ENCODE results near the gene FNBP1L. TPM values are rescaled to one million over a fixed set of nuclear protein-coding genes. Genes with fewer than 3 reads are reported as not detected.
"Not testable (repeated sequence)": the region's sequence is repeated elsewhere in the genome, so short reads cannot be mapped to it uniquely, and the experiment has no call there.

FNBP1L gene
- polyA plus RNA-seq, 3 donors, result 101 to 125 (median 108) TPM

GRCh38 chr1:93588206-93588605, 140.3 kb downstream of the FNBP1L start:
- DNase-seq, result no peak

GRCh38 chr1:93588955-93589354, 141.0 kb downstream of the FNBP1L start:
- DNase-seq, result no peak

DNA sequence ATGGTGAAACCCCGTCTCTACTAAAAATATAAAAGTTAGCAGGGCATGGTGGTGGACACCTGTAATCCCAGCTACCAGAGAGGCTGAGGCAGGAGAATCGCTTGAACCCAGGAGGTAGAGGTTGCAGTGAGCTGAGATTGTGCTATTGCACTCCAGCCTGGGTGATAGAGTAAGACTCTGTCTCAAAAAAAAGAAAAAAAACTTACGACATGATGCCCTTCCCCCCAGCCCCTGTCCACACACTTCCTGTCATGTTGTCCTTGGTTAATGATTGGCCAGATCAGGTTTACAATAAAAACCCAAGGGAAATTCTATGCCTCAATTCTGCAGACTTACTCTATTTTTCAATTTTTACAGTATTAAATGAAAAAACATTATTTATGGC, 143.4 kb downstream of the FNBP1L start:
- not testable (repeated sequence) for DNase-seq

- peak; percentile 87 for DNase-seq
These were observed 144.0 kb downstream of the FNBP1L start for GRCh38 chr1:93591676-93592550.

- DNase-seq, result no peak
These were observed 144.6 kb downstream of the FNBP1L start for GRCh38 chr1:93592551-93592949.

- DNase-seq, result no peak
These were observed 146.1 kb downstream of the FNBP1L start for GRCh38 chr1:93593854-93594602.

DNA sequence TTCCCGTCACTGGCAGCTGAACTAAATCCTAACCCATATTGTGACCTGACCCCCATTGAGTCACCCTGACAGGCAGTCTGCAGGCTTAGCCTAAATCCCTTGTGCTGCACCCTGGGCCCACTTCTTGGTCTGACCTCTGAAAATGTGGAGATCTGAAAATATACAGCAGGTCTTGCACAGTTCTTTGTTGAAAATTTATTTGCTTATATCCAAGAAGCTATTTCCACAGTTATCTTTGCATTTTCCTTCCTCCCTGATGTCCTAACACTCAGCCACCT, 146.6 kb downstream of the FNBP1L start:
- no peak for DNase-seq

- DNase-seq, result no peak
These were observed 147.3 kb downstream of the FNBP1L start for GRCh38 chr1:93595266-93595665.

- DNase-seq, result no peak
These were observed 147.8 kb downstream of the FNBP1L start for GRCh38 chr1:93595743-93596142.

DNA sequence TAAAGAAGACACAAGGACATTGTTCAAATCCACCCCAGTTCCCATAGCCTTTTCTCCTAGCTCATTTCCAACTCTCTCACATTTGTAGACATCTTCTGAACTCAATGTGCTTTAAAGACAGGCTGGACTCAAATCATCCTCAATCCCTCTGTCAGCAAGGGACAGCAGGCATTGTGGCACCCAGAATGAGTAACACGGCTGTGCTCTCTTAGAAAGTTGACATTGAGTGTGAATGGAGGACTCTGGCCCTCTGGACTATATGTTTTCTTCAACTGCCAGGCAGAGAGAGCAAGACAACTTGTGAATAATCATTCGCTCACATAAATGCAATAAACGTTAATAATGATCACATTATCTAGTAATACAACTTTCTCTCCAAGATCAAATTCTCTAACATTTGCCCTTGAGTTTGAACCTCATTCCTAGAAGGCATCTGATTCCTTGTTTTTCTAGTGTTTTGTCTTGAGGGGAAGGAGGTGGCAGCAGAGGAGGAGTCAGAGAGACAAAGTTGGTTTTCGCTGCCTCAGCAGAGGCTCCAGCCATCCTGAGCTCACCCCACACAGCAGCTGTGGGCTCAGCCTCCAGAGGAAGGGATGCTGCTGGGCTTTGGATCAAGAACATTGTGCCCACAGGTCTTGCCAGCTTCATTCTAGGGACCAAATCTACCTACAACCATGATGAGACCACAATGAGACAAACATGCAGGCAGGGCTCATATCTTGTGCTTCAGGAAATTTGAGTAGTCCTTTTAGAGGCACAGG, 148.6 kb downstream of the FNBP1L start:
- no peak for DNase-seq

DNA sequence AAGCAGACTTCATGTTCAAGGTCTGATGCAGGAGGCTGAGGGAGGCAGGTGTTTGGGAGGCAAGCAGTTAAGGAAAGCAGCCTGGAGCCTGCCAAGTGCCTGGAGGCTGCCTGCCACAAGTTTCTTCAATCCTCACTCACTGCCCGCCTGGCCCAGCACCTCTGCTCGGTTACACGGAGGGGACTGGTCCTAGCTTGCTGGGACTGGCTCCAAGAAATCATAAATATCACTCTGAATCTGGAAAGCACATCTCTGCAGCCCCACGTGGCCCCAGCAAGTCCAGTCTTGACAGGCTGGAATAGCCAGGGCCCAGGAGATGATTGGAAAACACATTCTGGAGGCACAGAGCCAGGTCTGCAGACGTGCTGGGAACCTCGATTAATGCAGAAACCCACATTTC, 149.8 kb downstream of the FNBP1L start:
- DNase-seq, result no peak

DNA sequence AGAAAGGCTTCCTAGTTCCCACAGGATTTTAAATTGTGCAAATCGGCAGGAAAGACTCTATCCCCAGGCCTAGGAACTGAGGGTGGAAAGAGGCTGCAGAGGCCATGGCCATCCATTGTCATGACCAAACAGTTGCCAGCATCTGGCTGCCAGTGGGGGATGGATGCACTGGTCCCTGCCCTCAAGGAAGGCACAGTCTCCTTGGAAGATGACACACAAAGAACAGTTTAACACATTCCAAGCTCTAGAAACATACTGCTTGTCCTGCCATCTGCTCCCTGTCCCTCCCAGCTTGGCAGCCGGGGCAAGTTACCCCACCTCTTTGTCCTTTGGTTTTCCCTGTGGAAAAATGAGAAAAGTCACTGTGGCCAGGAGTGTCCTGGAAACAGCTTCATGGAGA, 150.5 kb downstream of the FNBP1L start:
- no peak for DNase-seq

DNA sequence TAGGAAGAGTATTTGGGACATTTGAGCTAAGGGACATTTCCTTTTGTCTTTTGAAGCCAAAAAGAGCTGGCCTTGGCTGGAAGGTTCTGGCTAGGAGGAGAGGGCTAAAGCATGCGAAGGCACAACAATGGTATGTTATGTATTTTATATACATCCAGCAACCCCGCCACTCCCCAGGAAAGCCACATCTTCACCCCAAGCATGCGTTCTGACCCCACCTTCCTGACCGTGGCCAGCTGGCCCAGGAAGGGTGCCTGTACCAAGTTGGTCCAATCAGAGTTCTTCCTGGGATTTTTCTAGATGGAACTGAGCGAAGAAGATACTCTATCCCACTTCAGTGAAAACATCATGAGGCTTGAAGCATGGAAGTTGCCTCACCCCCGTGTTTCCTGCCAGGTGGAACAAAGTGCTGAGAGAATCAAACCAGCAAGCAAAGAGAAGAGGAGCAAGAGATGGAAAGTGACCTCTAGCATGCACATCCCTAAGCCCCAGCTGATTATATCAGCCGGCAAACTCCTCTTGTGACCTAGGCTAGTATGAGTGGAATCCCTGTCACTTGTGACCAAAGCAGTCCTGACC, 151.0 kb downstream of the FNBP1L start:
- no peak for DNase-seq

GRCh38 chr1:93599479-93599878, 151.6 kb downstream of the FNBP1L start:
- DNase-seq, result no peak

- DNase-seq, result no peak
These were observed 152.7 kb downstream of the FNBP1L start for GRCh38 chr1:93600663-93601062.

DNA sequence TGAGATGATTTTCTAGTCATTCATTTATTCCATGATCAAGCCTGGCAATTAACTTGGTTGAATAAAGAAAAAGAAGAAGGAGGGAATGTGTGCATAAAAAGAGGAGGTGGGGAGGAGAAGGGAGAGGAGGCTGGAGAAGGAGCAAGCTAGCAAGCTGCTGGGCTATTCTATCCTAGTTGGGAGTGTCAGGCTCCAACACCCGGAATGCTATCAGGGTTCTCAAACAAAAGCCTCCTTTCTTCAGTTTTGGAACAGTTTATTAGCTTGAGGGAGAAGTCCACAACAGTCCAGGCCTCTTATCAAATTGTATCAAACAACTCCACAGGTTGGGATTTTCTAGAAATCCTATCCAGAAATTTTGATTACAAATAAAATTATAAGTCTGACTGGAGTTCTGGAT, 153.8 kb downstream of the FNBP1L start:
- no peak for DNase-seq

- DNase-seq, result no peak
These were observed 154.2 kb downstream of the FNBP1L start for GRCh38 chr1:93602101-93602500.

DNA sequence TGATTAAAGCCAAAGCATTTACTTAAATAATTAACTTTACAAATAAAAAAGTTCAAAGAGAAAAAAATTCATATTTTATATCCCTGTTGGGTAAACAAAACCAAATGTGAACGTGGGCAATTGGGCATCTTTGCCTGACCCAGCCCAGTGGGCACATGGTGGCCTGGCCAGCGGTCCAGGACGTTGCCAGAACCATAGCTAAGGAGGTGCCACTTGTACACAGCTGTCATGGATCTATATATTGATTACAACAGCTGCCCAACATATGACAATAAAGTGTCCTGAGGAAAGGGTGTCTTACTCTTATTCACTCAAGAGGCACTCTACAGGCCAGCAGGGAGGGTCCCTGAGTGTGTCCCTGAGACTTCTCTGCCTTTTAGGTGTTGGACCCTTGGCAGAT, 155.2 kb downstream of the FNBP1L start:
- DNase-seq, result no peak

- no peak for DNase-seq
These were observed 155.7 kb downstream of the FNBP1L start for GRCh38 chr1:93603601-93604000.

All from renal pelvis (tissue), 4 donors.